SK-N-MC (cell line): ENCODE data around the gene FKBP14.
"Not testable (repeated sequence)": the region's sequence is repeated elsewhere in the genome, so short reads cannot be mapped to it uniquely, and the experiment has no call there.

ENCODE experiments used
- EZH2 ChIP-seq: fragments of 200-600 bp; sonication (generic); IDR thresholded peaks from one replicate; pipeline ENCODE4 v1.6.1; 2017; ENCODE audit warnings: antibody characterized with exemption
- FOXP2 ChIP-seq: optimal IDR thresholded peaks from 2 replicates; pipeline ENCODE3; 2011; ENCODE audit warnings: mild to moderate bottlenecking, moderate library complexity; ENCODE audit not compliant: insufficient read depth; ENCODE audit errors: extremely low read length, control extremely low read depth
- POLR2AphosphoS5 ChIP-seq: IDR thresholded peaks from 2 replicates; pipeline ENCODE4 v1.6.1; 2012; ENCODE audit warnings: mild to moderate bottlenecking, low read depth, low read length, borderline replicate concordance

GRCh38 chr7:30061786-30062185 lies 35.3 kb upstream of the FKBP14 start:
- not testable (repeated sequence) for TF ChIP-seq EZH2, POLR2AphosphoS5, FOXP2
